NCI-H524 treated with DMSO at 0.1 percent for 48 hours (cell line): Measurements from ENCODE around the gene MEI4.
"Not testable (repeated sequence)": the region's sequence is repeated elsewhere in the genome, so short reads cannot be mapped to it uniquely, and the experiment has no call there.

Experiments used
- DNase-seq: peaks from one replicate; lab custom pipeline; 2025; lab: John Stamatoyannopoulos, UW

Gene MEI4

DNA sequence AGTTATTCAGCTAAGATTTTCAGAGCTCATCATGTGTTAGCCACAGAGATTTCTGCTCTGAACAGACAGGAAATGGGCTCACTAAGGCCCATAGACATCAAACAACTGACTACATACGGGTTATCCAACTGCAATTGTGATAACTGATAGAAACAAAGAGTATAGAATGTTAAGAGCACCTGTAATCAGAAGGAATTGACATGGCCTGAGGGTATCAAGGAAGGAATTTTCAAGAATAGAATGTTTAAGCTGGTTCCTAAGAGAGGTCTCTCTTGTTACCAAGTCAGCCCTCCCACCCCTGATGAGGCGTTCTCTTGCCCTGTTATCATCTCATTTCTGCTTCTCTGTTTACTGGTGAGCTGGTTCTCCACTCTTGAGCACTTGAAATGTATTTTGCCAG lies at the start of gene MEI4:
MEI4 (plus strand) TSS at position 301 of the 400 bp plus-strand sequence. CDS start 37,633 bp downstream, outside the sequence.
- DNase-seq, result no peak

GRCh38 chr6:77604476-77604875 lies 48.4 kb upstream of the MEI4 start:
- DNase-seq, result no peak

GRCh38 chr6:77607004-77607403 lies 45.8 kb upstream of the MEI4 start:
- no peak for DNase-seq

DNA sequence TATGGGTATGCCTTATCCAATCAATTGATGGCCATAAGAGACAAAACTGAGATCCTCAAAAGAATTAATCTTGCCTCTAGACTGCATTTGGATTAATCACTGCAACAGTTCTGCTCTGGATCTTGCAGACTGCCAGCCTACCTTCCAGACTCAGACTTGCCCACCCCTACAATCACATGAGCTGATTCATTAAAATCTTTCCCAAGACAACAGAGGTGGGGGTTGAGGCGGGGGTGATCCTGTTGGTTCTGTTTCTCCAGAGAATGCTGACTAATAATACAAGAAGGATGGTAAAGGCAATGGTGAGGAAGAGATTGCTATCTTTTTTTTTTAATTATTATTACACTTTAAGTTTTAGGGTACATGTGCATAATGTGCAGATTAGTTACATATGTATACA lies 43.7 kb upstream of the MEI4 start:
- no peak for DNase-seq

DNA sequence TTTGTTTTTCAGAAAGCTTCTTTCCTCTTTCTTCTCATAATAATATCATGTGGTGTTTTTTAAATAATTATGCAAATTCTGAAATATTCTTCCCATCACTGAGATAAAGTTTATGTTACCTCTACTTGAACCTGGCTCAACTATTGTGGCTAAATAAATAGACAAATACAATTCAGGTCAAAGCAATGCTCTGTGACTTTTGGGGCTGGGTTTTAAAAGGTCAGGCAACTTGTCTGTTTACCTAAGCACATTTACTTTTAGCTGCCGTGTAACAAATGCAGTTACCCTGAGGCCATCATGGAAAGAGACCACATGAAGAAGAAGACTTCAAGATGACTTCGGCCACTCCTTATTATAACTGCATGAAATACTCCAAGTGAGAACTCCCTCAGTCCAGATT lies 33.7 kb upstream of the MEI4 start:
- no peak for DNase-seq

- no peak for DNase-seq
These were observed 32.5 kb upstream of the MEI4 start for GRCh38 chr6:77620278-77620882.

GRCh38 chr6:77624515-77624914 lies 28.3 kb upstream of the MEI4 start:
- no peak for DNase-seq

DNA sequence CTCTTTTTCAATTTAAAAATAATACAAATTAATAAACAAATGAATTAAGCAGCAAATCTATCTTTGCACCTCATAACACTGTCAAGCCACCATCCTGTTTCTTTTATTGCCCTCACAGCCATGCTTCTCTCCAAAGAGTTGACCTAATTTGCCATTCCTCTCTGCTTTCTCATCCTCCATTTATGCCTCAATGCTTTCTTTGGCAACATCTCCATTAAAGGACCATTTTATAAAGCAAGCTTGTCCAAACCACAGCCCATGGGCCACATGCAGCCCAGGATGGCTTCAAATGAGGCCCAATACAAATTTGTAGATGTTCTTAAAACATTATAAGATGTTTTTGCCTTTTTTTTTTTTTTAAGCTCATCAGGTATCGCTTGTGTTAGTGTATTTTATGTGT lies 26.4 kb upstream of the MEI4 start:
- no peak for DNase-seq

DNA sequence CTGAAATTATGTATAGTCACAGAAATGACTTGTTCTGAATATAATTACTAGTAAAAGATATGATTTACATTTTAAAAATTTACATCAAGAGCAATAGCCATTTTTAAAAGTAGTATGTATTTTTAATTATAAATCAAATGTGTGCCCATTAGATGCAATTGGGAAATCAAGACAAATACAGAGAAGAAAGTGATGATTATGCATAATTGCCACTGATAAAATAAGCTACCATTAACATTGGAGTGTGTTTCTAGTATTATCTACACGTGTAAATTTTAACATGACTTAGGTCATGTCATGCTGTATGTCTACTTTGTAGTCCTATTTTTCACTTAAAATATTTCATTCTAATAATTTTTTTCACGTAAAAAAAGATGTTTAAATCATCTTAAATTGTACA lies 22.8 kb upstream of the MEI4 start:
- DNase-seq, result no peak

GRCh38 chr6:77633471-77633870 lies 19.4 kb upstream of the MEI4 start:
- no peak for DNase-seq

DNA sequence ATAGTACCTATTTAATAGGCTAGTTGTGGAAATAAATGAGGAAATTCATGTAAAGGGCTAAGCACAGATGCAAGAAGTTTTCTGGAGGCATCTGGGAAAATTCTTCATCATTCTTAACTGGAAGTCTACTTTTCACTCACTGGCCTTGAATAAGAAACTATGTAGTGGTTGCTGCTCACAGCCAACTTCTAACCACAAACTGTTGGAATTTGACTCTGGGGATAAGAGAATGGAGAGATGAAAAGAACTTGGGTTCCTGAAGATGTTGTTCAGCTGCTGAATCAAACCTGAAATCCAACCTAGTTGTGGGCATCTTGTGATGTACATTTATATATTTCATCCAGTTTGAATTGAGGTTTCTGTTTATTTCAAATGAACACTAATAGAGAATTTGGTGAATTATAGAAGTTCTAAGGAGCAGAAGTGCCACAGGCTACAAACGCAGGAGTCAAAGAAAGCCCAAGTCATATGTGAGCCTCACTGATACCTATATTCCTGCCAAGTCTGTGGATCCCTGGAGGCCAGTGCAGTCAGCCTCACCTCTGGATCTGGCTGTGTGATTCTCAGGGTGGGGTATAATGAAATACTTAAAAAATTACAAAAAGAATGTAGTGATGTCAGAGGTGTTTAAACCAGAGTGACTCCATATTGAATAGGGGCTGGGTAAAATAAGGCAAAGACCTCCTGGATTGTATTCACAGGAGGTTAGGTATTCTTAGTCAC lies 18.7 kb upstream of the MEI4 start:
- DNase-seq, result no peak

- DNase-seq, result no peak
These were observed 14.6 kb upstream of the MEI4 start for GRCh38 chr6:77638129-77638830.

DNA sequence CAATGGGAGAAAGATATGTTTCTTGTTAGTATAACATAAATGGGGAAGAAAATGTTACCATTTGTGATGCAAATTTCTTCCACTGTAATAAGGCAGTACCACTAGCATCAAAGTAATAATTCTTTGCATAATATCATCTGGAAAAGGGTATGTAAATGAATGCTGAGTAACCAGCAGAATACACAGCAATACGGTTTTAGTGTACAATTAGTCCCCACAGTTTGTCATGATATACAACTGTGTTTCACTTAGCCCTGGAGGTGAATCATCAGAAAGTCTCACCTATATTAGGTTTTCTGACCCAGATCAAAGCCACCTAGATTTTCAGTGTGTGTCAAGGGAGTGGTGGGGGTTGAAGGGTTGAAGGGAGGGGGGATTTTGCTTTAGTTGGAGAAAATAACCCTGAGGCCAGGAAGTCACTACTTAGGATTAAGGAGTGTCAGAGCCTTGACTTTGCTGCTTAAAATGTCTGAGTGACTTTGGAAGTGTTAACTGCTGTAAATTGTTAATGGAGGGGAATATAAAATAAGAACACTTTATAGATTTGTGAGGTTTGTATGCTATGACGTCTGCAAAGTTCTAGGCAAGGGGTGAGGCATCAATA lies 8.6 kb upstream of the MEI4 start:
- no peak for DNase-seq

DNA sequence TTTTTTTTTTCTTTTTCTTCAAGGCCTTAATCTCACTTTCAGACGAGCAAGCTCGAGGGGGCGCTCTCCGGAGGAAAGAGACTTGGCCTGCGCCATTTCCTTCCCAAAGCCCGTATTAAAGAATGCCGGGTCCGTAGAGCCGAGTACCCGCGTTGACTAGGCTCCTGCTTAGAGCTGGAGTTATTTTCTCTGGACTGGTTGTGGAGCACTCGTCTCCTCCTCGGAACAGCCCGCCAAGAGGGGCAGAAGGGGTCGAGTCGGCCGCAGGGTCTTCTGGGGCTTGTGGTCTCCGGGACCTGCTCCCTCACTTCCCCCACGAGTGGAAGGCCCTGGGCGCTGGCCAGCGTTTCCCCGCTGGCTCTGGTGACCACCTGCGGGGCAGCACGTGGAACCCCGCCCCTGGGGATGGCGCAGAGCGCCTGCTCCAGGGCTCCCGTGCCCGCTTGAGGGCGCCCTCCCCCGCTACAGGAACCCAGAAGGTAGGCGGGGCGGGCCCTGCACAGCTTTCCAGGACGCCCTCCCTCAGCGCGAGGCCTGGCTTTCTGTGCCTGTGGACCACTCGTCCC lies 2.7 kb upstream of the MEI4 start:
- no peak for DNase-seq

GRCh38 chr6:77653816-77654215 lies 977 bp downstream of the MEI4 start:
- no peak for DNase-seq

DNA sequence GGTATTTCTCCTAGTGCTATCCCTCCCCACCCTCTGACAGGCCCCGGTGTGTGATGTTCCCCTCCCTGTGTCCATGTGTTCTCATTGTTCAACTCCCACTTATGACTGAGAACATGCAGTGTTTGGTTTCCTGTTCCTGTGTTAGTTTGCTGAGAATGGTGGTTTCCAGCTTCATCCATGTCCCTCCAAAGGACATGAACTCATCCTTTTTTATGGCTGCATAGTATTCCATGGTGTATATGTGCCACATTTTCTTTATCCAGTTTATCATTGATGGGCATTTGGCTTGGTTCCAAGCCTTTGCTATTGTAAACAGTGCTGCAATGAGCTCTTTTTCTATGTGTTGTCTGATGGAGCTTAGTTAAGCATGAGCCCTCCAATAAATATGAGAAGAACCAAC lies 2.2 kb downstream of the MEI4 start:
- not testable (repeated sequence) for DNase-seq

DNA sequence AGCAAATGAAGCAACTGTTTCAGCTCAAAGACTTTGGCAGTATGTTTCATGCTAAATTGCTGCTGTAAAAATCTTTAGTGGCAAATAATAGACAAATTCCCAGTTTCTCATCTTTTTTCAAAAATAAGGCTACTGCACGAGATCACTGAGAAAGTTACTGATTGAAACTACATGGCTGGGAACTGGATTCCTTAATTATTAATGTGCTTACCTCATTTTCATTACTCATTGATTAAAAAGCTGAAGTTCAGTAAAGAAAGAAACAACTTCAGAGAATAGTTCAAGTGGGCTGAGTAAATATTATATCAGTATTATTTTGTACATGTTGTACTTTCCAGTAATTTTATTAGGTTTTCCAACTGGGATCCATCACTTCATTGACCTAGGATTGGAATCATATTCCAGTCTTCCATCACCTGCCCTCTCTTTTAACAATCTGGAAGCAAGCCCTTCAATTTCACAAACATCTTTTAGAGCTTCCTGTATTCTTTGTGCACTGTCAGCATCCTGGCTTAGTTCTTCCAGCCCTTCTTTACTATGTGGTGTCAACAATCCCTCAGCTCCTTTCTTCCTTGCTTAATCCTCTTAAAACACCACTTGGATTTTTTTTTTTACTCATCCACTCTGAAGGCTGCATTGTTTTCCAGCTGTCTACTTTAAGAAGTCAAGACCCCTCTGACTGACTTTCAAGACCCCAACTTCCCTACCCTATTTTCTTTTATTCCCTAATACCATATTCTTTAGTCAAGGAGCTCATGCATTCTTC lies 4.3 kb downstream of the MEI4 start:
- DNase-seq, result no peak

DNA sequence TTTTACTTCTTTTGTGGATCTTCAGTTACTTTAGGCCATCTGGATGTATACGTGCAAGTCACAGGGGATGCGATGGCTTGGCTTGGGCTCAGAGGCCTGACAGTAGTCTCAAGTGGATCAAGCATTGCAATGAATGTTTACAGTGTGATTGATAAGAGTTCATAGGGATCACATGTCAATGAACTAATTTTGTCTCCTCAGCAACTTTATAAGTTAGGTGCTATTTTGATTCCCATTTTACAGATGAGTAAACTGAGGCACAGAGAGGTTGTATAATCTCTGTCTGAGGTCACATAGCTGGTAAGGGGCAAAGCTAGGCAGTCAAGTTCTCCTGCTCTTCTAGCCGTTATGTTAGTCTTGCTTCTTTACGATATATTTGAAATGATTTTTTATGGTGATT lies 13.5 kb downstream of the MEI4 start:
- no peak for DNase-seq

DNA sequence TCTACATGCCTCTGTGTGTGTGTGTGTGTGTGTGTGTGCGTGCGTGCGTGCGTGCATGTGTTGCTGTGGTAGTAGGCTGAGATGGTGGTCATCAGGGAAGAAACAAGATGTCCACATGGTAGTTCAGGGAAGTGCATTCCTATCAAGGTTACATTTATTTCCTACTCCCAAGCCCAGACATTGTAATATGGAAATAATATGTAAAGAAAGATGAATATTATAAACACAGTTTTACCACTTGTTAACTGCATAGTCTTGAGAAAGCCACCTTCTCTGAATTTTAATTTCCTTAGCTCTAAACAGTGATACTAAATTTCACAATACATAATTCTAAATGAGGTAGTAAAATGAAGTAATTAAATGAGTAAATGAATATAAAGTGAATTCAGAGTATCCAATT lies 14.0 kb downstream of the MEI4 start:
- no peak for DNase-seq

DNA sequence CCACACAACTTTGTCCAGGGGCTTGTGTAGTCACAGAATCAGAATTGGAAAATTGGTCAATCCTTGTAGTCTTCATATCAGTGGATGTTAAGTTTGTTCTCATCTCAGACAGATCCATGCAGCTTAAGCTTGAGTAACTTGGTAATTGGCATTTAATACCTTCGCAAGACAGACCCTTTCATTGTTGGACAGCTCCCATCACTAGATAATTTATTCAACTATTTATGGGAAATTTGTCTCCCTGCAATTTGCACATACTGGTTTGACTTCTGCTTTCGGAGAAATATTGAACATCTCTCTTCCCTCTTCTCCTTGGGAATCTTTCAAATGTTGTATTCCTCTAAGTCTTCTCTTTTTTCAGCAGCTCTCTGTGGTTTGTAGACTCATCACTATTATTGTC lies 17.1 kb downstream of the MEI4 start:
- no peak for DNase-seq

DNA sequence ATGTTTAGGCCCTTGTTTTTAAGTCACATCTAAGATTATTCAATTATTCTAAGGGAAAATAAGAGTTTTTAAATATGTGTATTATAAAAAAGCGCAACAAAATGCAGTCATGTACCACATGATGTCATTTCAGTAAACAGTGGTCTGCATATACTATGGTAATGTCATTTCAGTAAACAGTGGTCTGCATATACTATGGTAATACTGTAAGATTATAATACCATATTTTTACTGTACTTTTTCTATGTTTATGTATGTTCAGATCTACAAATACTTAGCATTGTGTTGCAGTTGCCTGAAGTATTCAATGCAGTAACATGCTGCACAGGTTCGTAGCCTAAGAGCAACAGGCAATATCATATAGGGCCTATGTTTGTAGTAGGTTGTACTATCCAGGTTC lies 21.4 kb downstream of the MEI4 start:
- no peak for DNase-seq

DNA sequence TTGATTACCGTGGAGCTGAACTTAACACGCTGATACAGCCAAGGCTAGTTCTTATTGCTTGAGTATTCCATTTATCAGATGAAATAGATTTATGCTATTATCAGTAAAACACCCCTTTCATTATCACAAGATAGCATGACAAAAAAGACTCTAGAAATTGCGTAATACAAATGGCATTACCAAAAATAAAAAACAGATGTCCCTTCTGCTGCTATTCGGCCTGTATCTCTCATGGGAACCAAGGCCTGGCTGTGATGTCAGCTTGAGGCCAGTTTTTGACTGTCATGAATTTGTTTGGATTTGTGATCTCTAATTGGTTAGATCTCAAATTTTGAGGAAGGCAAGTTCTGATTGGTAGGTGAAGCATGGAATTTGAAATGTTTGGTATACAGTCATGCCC lies 25.2 kb downstream of the MEI4 start:
- DNase-seq, result no peak
